HG03432 (cell line): Measurements from ENCODE around the gene KLHL6.

Experiments used
- ATAC-seq: cut with Tn5 transposase; IDR thresholded peaks from one replicate; pipeline ENCODE4 v1.9.1; 2021; ENCODE audit warnings: mild to moderate bottlenecking, moderate library complexity; ENCODE audit not compliant: unreplicated experiment

Gene KLHL6, protein sequence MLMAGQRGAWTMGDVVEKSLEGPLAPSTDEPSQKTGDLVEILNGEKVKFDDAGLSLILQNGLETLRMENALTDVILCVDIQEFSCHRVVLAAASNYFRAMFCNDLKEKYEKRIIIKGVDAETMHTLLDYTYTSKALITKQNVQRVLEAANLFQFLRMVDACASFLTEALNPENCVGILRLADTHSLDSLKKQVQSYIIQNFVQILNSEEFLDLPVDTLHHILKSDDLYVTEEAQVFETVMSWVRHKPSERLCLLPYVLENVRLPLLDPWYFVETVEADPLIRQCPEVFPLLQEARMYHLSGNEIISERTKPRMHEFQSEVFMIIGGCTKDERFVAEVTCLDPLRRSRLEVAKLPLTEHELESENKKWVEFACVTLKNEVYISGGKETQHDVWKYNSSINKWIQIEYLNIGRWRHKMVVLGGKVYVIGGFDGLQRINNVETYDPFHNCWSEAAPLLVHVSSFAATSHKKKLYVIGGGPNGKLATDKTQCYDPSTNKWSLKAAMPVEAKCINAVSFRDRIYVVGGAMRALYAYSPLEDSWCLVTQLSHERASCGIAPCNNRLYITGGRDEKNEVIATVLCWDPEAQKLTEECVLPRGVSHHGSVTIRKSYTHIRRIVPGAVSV

GRCh38 chr3:183555541-183556081 lies at the start of gene KLHL6:
Gene KLHL6, minus strand, starts transcription at chr3:183555706. Its CDS starts 53 bp downstream, at chr3:183555653.
- ATAC-seq: peak; percentile 91

GRCh38 chr3:183597959-183598358 lies 42.5 kb upstream of the KLHL6 start:
- ATAC-seq: no peak

DNA sequence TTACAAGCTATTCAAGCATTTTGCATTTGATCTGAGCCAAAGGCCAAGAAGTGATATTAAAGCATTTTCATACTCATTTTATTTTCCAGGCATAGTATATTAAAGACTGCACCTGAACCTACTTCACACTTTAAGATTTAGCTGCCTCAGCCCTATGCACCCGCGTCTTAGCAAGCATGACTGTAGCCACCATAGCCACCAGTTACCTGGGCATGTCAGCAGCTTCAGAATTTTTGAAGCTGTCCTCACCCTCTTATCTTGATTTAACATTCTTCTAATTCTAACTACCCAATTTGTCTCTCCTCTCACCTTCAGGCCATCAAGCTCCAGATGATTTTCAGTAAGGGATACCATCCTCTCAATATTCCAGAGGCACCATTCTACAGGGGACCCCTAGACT lies 39.1 kb upstream of the KLHL6 start:
- no peak for ATAC-seq

GRCh38 chr3:183592821-183593220 lies 37.3 kb upstream of the KLHL6 start:
- no peak for ATAC-seq

DNA sequence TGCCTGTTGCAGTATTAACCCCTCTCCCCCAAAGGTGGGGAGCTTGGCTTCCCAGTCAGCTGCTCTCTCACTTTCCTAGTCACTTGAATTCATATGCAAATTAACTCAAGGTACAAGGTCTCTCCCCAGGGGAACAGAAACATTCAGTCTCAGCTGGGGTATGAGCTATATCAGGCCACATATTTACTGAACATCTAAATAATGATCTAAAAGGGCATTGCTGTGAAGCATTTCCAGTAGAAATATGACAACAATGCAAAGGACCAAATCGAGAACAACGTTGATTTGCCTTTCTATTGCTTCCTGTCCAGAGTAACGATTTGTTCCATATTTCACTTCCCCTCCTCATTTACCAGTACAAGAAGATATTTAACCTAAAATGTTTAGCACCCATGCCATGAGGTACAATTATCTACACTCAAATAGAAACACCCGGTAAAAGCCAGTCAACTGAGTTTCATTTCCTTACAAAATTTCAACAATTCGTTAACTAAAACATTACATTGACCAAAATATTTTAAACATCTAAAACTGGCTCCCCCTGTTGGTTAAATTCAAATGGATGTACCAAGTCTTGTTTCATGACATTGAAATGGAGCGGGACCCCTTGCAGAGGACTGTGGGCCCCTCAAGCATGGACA lies 36.5 kb upstream of the KLHL6 start:
- peak; percentile 94 for ATAC-seq

DNA sequence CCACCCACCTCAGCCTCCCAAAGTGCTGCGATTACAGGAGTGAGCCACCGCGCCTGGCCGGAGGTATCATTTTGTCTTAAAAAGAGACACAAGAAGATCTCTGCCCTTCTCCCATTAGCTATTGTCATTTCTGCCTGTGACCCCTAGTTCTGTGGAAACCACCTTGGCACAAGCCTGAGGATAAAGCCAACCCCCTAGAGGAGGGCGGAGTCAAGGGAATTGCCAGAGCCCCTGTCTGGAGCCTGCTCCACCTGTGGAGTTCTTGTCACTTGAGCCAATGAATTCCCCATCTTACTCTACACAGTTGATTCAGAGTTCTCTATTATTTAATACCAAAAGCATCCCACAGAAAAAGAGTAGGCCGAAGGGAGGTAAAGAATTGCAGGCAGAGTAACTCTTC lies 34.9 kb upstream of the KLHL6 start:
- ATAC-seq: no peak

DNA sequence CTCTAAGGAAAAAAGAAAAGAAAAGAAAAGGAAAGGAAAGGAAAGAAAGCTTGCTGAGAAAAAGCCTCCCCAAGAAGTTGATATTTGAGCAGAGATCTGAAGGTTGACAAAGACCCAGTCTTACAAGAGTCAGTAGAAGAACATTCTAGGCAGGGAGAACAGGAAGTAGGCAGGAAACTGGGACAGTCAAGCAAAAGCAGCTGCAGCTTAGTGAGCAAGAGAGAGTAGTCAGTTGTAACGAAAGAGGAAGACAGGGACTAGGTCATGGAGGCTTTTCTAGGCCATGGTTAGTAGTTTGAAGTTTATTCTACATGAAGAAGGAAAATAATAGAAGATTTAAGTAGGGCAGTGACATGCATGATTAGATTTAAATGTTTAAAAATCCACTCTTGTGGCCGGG lies 31.8 kb upstream of the KLHL6 start:
- no peak for ATAC-seq

- ATAC-seq: no peak
Measured at GRCh38 chr3:183586477-183586876, 31.0 kb upstream of the KLHL6 start.

GRCh38 chr3:183584914-183585280 lies 29.4 kb upstream of the KLHL6 start:
- no peak for ATAC-seq

GRCh38 chr3:183584246-183584913 lies 28.9 kb upstream of the KLHL6 start:
- ATAC-seq: no peak

- ATAC-seq: no peak
Measured at GRCh38 chr3:183583331-183584245, 28.1 kb upstream of the KLHL6 start.

DNA sequence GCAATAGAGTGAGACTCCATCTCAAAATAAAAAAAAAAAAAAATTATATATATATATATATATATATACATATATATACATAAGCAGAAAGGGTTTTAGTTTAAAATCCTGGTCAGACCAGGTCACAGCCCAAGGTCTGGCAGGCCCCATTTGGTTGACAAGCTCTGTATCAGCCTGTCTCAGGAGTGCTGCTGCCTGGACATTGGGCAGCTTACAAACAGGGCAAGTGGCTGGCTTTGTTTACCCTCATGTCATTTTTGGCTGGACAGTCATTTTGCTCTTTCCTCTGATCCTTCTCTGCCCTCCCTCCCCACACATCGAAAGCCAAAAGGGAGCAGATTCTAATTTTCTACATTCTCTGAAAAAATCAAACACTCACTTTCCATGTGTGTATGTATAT lies 26.7 kb upstream of the KLHL6 start:
- no peak for ATAC-seq

DNA sequence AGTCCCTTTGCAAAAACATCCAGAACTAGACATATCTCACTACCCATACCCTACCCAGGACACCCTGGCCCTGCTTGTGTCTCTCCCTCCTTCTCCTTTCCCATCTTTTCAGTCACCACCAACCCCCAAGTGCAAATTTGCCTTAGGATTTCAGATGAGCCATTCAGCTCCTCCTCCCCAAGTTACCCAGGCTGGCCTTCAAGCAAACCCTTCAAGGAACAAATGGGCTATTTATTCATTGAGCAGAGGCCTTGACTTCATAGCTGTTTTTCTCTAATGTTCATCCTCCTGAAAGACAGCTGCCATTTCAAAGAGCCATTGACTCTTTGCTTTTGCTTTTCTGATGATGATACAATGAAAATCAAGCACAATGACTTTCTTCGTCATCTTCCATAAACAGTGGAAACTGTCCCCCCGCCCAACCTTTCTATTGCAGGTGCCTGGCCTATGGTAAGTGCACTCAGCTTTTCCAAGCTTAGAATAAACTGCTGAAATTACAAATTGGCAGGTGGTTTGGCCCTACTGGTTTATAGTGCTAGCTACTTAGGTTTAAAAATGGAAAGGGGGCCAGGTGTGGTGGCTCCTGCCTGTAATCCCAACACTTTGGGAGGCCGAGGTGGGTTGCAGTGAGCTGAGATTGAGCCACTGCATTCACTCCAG lies 26.1 kb upstream of the KLHL6 start:
- ATAC-seq: no peak

GRCh38 chr3:183579967-183580900 lies 24.7 kb upstream of the KLHL6 start:
- ATAC-seq: no peak

- ATAC-seq: no peak
Measured at GRCh38 chr3:183578179-183578578, 22.7 kb upstream of the KLHL6 start.

- ATAC-seq: no peak
Measured at GRCh38 chr3:183577346-183577745, 21.8 kb upstream of the KLHL6 start.

DNA sequence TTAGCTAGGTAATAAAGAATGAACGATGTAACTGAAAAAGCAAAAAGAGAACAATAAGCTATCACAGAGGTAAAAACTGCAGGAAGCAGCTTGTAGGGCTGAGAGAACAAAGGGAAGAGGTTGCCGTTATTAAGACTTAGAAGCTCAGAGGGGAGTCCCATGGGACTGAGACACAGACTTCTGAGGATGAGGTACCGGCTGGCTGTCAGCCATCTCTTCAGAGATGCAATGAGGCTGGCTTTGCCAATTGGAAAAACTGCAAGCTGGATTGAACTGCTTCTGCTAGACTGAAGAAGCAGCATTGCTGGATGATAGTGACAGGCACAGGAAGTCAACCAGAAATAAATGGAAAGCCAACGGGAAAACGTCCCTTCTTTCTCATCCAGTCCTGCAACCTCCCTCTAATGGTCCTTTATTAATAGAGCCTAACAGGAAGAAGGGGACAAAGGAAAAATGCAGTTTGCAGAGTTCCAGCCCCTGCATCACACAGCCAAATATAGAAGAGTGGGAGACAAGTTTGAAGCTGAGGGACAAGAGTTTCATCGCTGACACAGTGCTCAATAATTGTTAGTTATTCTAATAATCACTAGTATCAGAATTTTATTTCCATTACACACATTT lies 21.1 kb upstream of the KLHL6 start:
- ATAC-seq: no peak

GRCh38 chr3:183572935-183573334 lies 17.4 kb upstream of the KLHL6 start:
- peak; percentile 70 for ATAC-seq
